GM19395 (cell line): Measurements from ENCODE around the gene REEP3.

ENCODE experiments used
- ATAC-seq: cut with Tn5 transposase; IDR thresholded peaks from one replicate; pipeline ENCODE4 v1.9.1; 2021; ENCODE audit warnings: mild to moderate bottlenecking, moderate library complexity; ENCODE audit not compliant: unreplicated experiment

REEP3 gene

GRCh38 chr10:63583909-63584724 is 62.9 kb downstream of the REEP3 start:
- ATAC-seq, result no peak

- no peak for ATAC-seq
Observed at GRCh38 chr10:63584725-63585035, 63.5 kb downstream of the REEP3 start.

- ATAC-seq, result no peak
Observed at GRCh38 chr10:63585041-63585440, 63.8 kb downstream of the REEP3 start.

- no peak for ATAC-seq
Observed at GRCh38 chr10:63586043-63586442, 64.8 kb downstream of the REEP3 start.

DNA sequence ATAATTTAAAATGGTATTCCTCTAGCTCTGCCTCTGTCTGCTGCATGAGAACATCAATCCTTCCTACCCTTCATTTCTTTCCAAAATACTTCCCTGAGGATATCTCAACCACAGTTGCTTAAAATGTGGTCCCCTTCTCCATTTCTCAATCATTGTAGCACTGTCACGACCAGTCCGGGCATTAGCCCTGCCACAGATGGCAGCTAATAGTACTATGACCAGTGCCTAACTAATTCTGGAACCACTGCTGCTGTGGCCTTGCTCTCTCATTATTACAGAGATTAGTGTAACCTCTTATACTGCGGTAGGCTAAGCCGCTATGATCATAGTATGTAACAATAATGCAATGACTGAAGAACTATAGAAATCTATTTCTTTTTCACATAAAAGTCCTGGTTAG is 66.0 kb downstream of the REEP3 start:
- ATAC-seq, result no peak

GRCh38 chr10:63588436-63589167 is 67.4 kb downstream of the REEP3 start:
- ATAC-seq, result no peak

DNA sequence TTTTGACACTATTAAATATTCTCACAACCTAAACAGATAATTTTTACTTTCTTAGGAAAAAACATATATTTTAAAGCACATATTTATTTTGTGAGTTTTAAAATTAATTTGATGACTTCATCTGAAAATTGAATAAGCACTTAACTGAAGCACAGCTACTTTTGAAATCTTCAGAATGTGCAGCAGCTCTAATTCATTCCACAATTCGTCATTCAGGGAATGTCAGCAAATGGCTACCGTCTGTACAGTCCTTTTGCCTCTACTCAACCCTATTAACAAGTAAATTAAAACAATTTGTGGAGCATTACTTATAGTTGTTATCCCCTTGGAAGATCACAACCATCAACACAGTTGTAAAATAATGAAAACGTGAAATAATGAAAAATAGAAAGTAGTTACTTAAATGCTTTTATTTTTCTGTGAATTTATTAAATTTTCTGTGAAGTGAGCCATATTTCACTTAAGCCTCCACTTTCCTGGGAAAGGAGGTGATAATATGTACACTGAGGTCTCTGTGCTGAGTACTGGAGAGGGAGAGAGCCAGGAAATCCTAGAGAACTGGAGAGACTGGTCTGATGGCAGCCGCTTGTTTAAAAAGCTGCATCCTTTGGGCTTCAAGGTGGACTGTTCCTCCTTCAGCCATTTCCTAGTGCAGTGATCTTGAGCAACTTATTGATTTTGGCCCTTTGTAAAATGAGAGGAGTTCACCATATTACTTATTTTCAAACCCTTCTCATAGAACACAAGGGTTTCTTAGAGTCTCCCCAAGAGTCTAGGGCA is 70.6 kb downstream of the REEP3 start:
- ATAC-seq, result no peak

DNA sequence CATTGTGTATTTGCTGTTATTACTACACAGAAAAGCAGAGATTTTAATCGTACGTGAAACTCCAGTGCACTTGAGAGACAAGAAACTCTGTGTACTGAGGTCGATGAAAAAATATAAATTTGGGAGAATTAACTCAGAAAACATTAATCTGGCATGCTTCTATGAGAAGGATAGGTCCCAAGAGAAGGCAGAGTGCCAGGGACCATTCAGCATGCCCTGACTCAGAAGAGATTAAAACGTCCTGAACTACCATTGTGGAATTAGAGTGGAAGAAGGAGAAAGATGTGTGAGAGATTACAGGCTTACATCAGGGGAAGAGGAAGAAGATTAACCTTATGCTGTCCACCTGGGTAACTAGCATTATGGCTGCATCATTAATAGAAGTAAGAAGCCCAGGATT is 72.4 kb downstream of the REEP3 start:
- ATAC-seq, result no peak

DNA sequence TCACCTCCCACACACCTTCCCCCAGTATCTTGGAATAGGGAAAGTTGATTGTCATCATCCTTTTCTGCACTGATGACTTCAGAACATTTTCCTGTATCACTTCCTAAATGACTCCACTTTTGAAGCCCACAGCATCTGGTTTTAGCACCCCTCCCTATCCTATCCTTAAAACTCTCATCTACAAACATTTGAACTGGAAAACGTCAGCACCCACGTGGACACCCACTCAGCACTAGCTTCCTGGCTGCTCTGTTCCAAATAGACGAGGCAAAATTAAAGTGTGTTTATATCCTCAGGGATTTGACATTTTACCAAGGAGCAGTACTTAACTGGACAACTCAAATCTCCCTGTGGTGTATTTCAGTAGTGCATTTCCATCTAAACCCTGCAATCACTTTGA is 73.9 kb downstream of the REEP3 start:
- no peak for ATAC-seq

- no peak for ATAC-seq
Observed at GRCh38 chr10:63596924-63597323, 75.7 kb downstream of the REEP3 start.

DNA sequence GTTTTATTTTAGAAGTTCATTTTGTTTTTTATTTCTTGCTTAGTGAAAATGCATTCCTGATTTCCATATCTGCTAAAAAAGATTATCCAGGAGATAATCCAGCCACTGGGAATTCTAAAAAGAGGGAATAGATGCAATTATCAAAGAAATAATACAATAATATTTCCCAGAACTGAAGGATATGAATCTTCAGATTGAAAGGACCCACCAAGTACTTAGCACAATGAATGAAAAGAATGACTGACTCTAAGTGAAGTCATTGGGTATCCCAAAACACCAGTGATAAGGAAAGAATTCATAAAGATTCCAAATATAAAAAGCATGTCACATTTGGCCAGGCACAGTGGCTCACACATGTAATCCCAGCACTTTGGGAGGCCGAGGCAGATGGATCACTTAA is 79.3 kb downstream of the REEP3 start:
- ATAC-seq, result no peak

GRCh38 chr10:63603709-63604445 is 82.7 kb downstream of the REEP3 start:
- peak; percentile 82 for ATAC-seq

DNA sequence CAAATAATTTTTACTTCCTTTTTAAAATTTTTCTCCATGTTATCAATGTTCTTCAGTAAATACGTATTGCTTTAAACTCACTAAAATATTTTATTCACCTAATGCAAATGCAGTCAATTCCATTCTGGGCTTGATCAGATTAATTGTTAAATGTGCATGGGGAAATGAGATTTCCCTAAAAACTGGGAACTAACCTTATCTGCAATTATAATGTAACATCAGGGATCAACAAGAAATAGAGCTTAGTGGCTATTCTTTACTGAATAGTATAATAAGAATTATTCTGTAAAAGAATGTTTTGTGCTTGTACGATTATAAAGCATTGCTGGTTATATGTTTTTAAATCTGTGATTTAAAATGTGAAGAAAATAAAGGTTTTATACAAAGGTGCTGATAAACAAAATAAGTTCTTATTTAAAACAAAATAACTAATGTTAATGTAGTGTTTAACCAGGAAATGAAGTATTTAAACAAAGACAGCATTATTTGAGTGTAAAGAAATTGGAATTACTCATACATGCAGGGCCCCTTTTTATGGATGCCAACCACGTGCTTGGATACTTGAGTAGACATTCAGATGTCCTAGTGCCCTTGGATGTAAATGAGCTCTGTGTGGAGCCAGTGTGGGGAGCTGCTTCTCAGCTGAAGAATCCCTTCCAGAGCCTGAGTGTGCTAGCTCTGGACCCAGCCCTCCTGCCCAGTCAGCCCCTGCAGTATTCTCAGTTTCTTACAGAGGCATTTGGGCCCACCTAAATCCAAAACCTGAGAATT is 84.2 kb downstream of the REEP3 start:
- ATAC-seq, result no peak

- no peak for ATAC-seq
Observed at GRCh38 chr10:63608511-63608910, 87.3 kb downstream of the REEP3 start.

GRCh38 chr10:63611078-63611477 is 89.9 kb downstream of the REEP3 start:
- no peak for ATAC-seq

GRCh38 chr10:63614371-63614891 is 93.2 kb downstream of the REEP3 start:
- ATAC-seq, result no peak

DNA sequence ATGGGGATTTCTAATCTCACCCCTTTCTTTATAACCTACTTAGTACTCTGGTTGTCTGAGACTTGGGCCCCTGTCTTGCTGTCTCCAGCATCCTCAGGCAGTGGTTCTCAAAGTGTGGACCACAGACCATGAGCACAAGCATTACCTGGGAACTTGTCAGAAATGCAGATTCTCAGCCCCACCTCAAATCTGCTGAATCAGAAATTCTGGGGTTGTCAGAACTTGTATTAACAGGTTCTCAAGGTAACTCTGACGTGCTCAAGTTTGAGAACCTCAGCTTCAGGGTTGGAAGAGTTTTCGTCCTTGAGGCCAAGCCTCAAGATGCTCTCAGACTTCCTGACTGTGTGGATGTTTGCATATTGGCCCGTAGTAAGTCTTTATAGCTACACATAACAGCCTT is 97.4 kb downstream of the REEP3 start:
- no peak for ATAC-seq

DNA sequence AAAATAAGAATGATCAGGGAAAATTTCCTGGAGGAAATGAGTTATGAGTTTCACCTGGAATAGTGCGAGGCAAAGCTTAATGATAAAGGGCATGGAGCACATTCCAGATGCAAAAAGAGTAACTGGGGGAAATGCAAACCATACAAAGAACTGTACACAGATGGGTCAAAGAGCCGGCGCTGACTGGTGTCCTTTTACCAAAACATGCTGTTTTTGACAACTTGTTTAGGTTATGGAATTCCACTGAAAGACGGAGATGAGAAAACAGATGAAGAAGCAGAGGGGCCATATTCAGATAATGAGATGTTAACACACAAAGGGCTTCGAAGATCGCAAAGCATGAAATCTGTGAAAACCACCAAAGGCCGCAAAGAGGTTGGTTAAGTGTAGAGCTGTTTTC is 98.2 kb downstream of the REEP3 start:
- ATAC-seq, result no peak

DNA sequence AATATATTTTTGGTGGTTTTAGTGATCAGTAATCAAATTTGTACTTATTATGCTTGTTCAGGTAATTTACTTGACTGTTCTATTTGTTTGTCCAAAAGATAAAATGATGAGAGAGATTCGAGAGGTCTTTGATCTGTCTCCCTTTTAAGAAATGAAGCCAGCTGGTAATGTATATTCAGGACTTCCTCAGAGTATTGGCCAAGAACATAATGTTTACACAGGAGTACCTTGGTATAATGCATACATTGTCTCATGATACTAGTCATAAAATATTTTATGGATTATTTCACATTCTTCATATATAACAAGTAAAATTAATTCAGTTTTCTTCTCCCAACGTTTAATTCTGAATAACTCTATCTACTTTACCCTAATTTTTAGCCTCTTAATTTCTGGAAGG is 100.9 kb downstream of the REEP3 start:
- ATAC-seq, result no peak

- ATAC-seq, result no peak
Observed at GRCh38 chr10:63624701-63625100, 103.5 kb downstream of the REEP3 start.
